Measurements from ENCODE around the gene LARP4B.

DNA sequence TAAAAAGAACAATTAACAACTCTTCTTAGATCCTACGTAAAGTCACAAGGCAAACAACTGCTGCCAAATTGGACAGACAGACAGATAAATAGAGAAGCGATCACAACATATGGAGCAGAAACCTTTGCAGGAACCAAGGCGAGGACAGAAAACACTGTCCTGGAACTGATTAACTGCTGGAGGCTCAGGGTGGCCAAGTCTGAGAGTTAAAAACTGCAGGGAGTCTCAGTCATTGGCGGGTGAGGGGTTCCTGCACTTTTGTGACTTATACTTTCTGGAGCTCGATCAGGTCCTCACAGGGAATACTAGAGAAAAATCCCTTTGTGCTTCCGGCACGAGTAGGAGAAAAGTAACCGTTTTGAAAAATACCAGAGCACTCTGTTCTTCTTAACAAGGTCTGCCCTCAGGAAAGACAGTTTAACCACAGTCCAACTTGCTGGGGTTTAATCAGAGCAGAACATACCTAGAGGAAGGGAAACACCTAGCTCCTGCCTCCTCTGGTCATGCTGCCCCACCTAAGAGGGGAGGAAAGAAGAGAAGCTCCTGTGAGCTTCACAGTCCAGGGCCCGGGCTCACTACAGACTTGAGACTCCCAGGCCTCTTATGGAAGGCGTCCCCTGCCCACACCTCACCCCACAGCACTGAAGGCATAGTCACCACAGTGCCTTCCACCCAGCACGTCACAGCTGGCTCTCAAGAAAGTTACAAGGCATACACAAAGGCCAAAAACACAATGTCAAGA is 74.9 kb downstream of the LARP4B start:
- TF ChIP-seq, protein P1, sequence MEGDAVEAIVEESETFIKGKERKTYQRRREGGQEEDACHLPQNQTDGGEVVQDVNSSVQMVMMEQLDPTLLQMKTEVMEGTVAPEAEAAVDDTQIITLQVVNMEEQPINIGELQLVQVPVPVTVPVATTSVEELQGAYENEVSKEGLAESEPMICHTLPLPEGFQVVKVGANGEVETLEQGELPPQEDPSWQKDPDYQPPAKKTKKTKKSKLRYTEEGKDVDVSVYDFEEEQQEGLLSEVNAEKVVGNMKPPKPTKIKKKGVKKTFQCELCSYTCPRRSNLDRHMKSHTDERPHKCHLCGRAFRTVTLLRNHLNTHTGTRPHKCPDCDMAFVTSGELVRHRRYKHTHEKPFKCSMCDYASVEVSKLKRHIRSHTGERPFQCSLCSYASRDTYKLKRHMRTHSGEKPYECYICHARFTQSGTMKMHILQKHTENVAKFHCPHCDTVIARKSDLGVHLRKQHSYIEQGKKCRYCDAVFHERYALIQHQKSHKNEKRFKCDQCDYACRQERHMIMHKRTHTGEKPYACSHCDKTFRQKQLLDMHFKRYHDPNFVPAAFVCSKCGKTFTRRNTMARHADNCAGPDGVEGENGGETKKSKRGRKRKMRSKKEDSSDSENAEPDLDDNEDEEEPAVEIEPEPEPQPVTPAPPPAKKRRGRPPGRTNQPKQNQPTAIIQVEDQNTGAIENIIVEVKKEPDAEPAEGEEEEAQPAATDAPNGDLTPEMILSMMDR (conservative IDR thresholded peaks at IDR 0.05; ENCODE audit: low read length): no peak
- TF ChIP-seq EZH2phosphoT487 (IDR thresholded peaks at IDR 0.05; ENCODE audit: borderline replicate concordance, low read depth, low read length): no peak

Data from OCI-LY7 (cell line).